ENCODE measurements around the gene HGD. TPM values are rescaled to one million over a fixed set of nuclear protein-coding genes. Genes with fewer than 3 reads are reported as not detected.
"Not testable (repeated sequence)": the region's sequence is repeated elsewhere in the genome, so short reads cannot be mapped to it uniquely, and the experiment has no call there.

HGD gene
- total RNA-seq, 1 experiment from 2014 or later = 0.59 TPM

DNA sequence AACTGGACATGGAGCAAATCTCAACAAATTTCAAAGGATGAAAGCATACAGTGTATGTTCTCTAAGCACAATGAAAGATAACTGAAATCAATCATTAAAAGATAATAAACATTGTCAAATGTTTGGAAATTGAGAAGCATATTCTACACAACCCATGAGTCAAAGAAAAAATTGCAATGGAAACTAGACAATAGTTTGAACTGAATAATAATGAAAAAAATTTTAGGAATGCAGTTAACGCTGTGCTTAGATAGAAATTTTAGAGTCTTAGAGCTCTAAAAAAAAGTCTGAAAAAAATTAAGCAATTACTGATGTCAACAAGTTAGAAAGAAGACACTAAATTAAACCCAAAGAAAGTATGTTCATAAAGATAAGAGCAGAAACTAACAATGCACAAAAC lies 44.8 kb upstream of the HGD start:
- Histone ChIP-seq H3K27ac (ENCODE audit: low read depth, low read length) (no peak overlapping the region), H3K4me3 (replicated peaks in 1 of 2; ENCODE audit: low read depth in 1 of 2, low read length in 2 of 2) (no peak overlapping the region), H3K4me2 (ENCODE audit: low read length) (no peak overlapping the region), H4K20me1 (ENCODE audit: insufficient read depth) (0 out of 2 replicates have a peak, but pooled peaks cover 3% of the 10 kb centered on the region), H3K4me1 (ENCODE audit: control insufficient read depth in 1 of 2, insufficient read depth in 2 of 2, low read length in 2 of 2) (no peaks in the 10 kb centered on the region), H3K9ac (ENCODE audit: low read length) (no peak overlapping the region), H3K36me3 (ENCODE audit: control insufficient read depth in 1 of 2, insufficient read depth in 2 of 2, low read length in 2 of 2) (no peaks in the 10 kb centered on the region), H3K9me3 (ENCODE audit: control insufficient read depth in 1 of 2, insufficient read depth in 1 of 2, low read depth in 1 of 2, low read length in 2 of 2) (no peaks in the 10 kb centered on the region), H3K27me3 (ENCODE audit: insufficient read depth, low read length) (no peaks in the 10 kb centered on the region), H3K79me2 (ENCODE audit: insufficient read depth, low read length) (no peaks in the 10 kb centered on the region), H3K9me2 (ENCODE audit: insufficient read depth) (no peaks in the 10 kb centered on the region), H2AFZ (ENCODE audit: low read depth, low read length, poor library complexity, severe bottlenecking) (no peak overlapping the region)
- ChIA-PET RAD21 (ENCODE audit: low non-redundant PET in 1 of 2, low total read pairs in 2 of 2, uncharacterized antibody in 2 of 2, unreplicated experiment in 2 of 2) (no interaction called here), POLR2A (no interaction called here), CTCF (no interaction called here)
- BruUV-seq (replicated peaks) = no TSS peak
- DNase-seq (ENCODE audit: low read depth, low spot score) = no peak
- TF ChIP-seq POLR2AphosphoS5 (IDR thresholded peaks at IDR 0.05; ENCODE audit: low read depth, low read length) (no peak), SP1 (IDR thresholded peaks at IDR 0.05; ENCODE audit: low read depth) (no peak), EGR1 (IDR thresholded peaks at IDR 0.05; ENCODE audit: low read depth) (no peak), TCF7L2 (IDR thresholded peaks at IDR 0.05; ENCODE audit: borderline replicate concordance, extremely low read depth, insufficient read depth, insufficient read length) (no peak), EZH2 (IDR thresholded peaks at IDR 0.05) (no peak), JUND (IDR thresholded peaks at IDR 0.05) (no peak), FOSL1 (IDR thresholded peaks at IDR 0.05; ENCODE audit: low read depth) (no peak), POLR2A (IDR thresholded peaks at IDR 0.05; ENCODE audit: borderline replicate concordance, extremely low read depth, insufficient read depth, insufficient read length) (no peak), ZFX (IDR thresholded peaks at IDR 0.05) (no peak), YY1 (IDR thresholded peaks at IDR 0.05; ENCODE audit: extremely low read depth, insufficient replicate concordance, low read depth, low read length) (no peak)
- TF ChIP-seq, protein P1, sequence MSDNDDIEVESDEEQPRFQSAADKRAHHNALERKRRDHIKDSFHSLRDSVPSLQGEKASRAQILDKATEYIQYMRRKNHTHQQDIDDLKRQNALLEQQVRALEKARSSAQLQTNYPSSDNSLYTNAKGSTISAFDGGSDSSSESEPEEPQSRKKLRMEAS (IDR thresholded peaks at IDR 0.05) = no peak
- TF ChIP-seq, protein P2, sequence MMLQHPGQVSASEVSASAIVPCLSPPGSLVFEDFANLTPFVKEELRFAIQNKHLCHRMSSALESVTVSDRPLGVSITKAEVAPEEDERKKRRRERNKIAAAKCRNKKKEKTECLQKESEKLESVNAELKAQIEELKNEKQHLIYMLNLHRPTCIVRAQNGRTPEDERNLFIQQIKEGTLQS (IDR thresholded peaks at IDR 0.05) = no peak
- intact Hi-C loops (cut with micrococcal nuclease) = no loop called here
- no peak for ATAC-seq

DNA sequence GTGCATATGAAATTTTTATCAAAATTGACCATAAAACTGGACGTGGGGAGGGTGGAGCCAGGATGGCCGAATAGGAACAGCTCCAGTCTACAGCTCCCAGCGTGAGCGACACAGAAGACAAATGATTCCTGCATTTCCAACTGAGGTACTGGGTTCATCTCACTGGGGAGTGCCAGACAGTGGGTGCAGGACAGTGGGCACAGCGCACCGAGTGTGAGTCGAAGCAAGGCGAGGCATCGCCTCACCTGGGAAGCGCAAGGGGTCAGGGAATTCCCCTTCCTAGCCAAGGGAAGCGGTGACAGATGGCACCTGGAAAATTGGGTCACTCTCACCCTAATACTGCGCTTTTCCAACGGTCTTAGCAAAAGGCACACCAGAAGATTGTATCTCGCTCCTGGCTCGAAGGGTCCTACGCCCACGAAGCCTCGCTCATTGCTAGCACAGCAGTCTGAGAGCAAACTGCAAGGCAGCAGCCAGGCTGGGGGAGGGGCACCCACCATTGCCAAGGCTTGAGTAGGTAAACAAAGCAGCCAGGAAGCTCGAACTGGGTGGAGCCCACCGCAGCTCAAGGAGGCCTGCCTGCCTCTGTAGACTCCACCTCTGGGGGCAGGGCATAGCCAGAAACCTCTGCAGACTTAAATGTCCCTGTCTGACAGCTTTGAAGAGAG lies 37.3 kb upstream of the HGD start:
- POLR2A ChIA-PET; H3K4me1 ChIP-seq (ENCODE audit: control insufficient read depth in 1 of 2, insufficient read depth in 2 of 2, low read length in 2 of 2); RAD21 ChIA-PET (ENCODE audit: low non-redundant PET in 1 of 2, low total read pairs in 2 of 2, uncharacterized antibody in 2 of 2, unreplicated experiment in 2 of 2); H3K27me3 ChIP-seq (ENCODE audit: insufficient read depth, low read length); H3K27ac ChIP-seq (ENCODE audit: low read depth, low read length); ATAC-seq; H3K9ac ChIP-seq (ENCODE audit: low read length); BruUV-seq (replicated peaks); intact Hi-C loops (cut with micrococcal nuclease); DNase-seq (ENCODE audit: low read depth, low spot score); H3K36me3 ChIP-seq (ENCODE audit: control insufficient read depth in 1 of 2, insufficient read depth in 2 of 2, low read length in 2 of 2); H3K9me2 ChIP-seq (ENCODE audit: insufficient read depth); H3K4me3 ChIP-seq (replicated peaks in 1 of 2; ENCODE audit: low read depth in 1 of 2, low read length in 2 of 2); CTCF ChIA-PET; H2AFZ ChIP-seq (ENCODE audit: low read depth, low read length, poor library complexity, severe bottlenecking); H3K9me3 ChIP-seq (ENCODE audit: control insufficient read depth in 1 of 2, insufficient read depth in 1 of 2, low read depth in 1 of 2, low read length in 2 of 2); H3K79me2 ChIP-seq (ENCODE audit: insufficient read depth, low read length); H4K20me1 ChIP-seq (ENCODE audit: insufficient read depth); H3K4me2 ChIP-seq (ENCODE audit: low read length): not testable (repeated sequence)
